GM21529 (cell line): ENCODE results near the gene OOSP2.

Experiments used
- ATAC-seq: cut with Tn5 transposase; IDR thresholded peaks from one replicate; pipeline ENCODE4 v1.9.1; 2021; ENCODE audit not compliant: unreplicated experiment

The OOSP2 gene

GRCh38 chr11:60078745-60079144 is 38.5 kb downstream of the OOSP2 start:
- ATAC-seq = no peak

GRCh38 chr11:60080535-60080934 is 40.3 kb downstream of the OOSP2 start:
- ATAC-seq = no peak

GRCh38 chr11:60084631-60085273 is 44.5 kb downstream of the OOSP2 start:
- no peak for ATAC-seq

GRCh38 chr11:60085909-60086308 is 45.7 kb downstream of the OOSP2 start:
- ATAC-seq = no peak

GRCh38 chr11:60087239-60087638 is 47.0 kb downstream of the OOSP2 start:
- ATAC-seq = no peak

GRCh38 chr11:60088364-60088763 is 48.2 kb downstream of the OOSP2 start, which contains the start of gene MS4A2:
Gene MS4A2, plus strand, starts transcription at chr11:60088664. Its CDS starts 102 bp downstream, at chr11:60088766.
- ATAC-seq = no peak

GRCh38 chr11:60095477-60096120 is 55.4 kb downstream of the OOSP2 start:
- ATAC-seq = no peak

- no peak for ATAC-seq
These were observed 57.0 kb downstream of the OOSP2 start for GRCh38 chr11:60097189-60097588.
